NCI-H1436 treated with DMSO at 0.1 percent for 48 hours (cell line): ENCODE data around the gene CC2D1A.

ENCODE experiments used
- DNase-seq: peaks from one replicate; lab custom pipeline; 2025; lab: John Stamatoyannopoulos, UW

CC2D1A gene

GRCh38 chr19:13905634-13906520 lies at the start of gene CC2D1A, which contains the start of gene BRME1:
CC2D1A (plus strand) TSS chr19:13906201; CDS start chr19:13906442, 241 bp downstream.
BRME1 (minus strand) TSS chr19:13906117; CDS start chr19:13904892, 1,225 bp downstream.
- peak; percentile 44 for DNase-seq

- no peak for DNase-seq
These were observed 49.5 kb upstream of the CC2D1A start for GRCh38 chr19:13856497-13856896.

- no peak for DNase-seq
These were observed 46.6 kb upstream of the CC2D1A start for GRCh38 chr19:13859361-13859880.

- no peak for DNase-seq
These were observed 45.2 kb upstream of the CC2D1A start for GRCh38 chr19:13860679-13861391.

- DNase-seq = no peak
These were observed 44.6 kb upstream of the CC2D1A start for GRCh38 chr19:13861392-13861713.

GRCh38 chr19:13861714-13862531 lies 44.1 kb upstream of the CC2D1A start:
- peak; percentile 39 for DNase-seq

GRCh38 chr19:13864046-13864666 lies 41.8 kb upstream of the CC2D1A start:
- no peak for DNase-seq

GRCh38 chr19:13864667-13865570 lies 41.1 kb upstream of the CC2D1A start:
- DNase-seq = no peak

GRCh38 chr19:13865571-13866462 lies 40.2 kb upstream of the CC2D1A start:
- no peak for DNase-seq

GRCh38 chr19:13866463-13867046 lies 39.4 kb upstream of the CC2D1A start:
- DNase-seq = no peak

GRCh38 chr19:13868663-13869062 lies 37.3 kb upstream of the CC2D1A start:
- DNase-seq = no peak

GRCh38 chr19:13869281-13869680 lies 36.7 kb upstream of the CC2D1A start:
- no peak for DNase-seq

- no peak for DNase-seq
These were observed 35.1 kb upstream of the CC2D1A start for GRCh38 chr19:13870873-13871272.

- no peak for DNase-seq
These were observed 33.7 kb upstream of the CC2D1A start for GRCh38 chr19:13872339-13872694.

- no peak for DNase-seq
These were observed 33.2 kb upstream of the CC2D1A start for GRCh38 chr19:13872695-13873389.

GRCh38 chr19:13873834-13874515 lies 32.0 kb upstream of the CC2D1A start:
- no peak for DNase-seq

GRCh38 chr19:13875824-13876223 lies 30.2 kb upstream of the CC2D1A start:
- no peak for DNase-seq

GRCh38 chr19:13876834-13877233 lies 29.2 kb upstream of the CC2D1A start, which contains the start of gene NANOS3:
NANOS3 (plus strand) TSS chr19:13877134; CDS start chr19:13877249, 115 bp downstream.
- DNase-seq = no peak
